Fibroblast of lung (primary cell): ENCODE results near the gene MYBPC1.

Experiments used
- CTCF ChIP-seq, 2 donors: IDR thresholded peaks in 1 of 2; conservative IDR thresholded peaks in 1 of 2; 1 replicate in 1 of 2; 2 replicates in 1 of 2; pipeline ENCODE4 v1.5.1; 2011 to 2012; ENCODE audit warnings: low read length in 2 of 2, control low read depth in 1 of 2, inconsistent platforms in 1 of 2, low read depth in 1 of 2, mild to moderate bottlenecking in 1 of 2
- EZH2 ChIP-seq: IDR thresholded peaks from 2 replicates; pipeline ENCODE4 v1.5.1; 2012; ENCODE audit warnings: low read length, control low read depth, mild to moderate bottlenecking; ENCODE audit errors: missing control alignments

DNA sequence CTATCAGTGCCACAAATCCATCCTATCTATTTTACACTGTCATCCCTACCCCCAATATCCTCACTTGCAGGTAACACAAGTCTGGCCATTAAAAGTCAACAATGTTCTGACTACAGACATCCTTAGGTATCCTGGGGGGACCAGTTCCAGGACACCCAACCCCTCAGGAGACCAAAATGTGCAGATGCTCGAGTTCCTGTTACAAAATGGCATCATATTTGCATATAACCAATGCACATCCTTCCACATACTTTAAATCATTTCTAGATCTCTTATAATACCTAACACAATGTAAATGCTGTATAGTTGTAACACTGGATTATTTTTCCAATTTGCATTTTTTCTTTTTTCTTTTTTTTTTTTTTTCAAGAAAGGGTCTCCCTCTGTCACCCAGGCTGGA lies 137.5 kb downstream of the MYBPC1 start:
- TF ChIP-seq CTCF (conservative IDR thresholded peaks at IDR 0.05 in 1 of 2, IDR thresholded peaks at IDR 0.05 in 1 of 2; ENCODE audit: low read depth in 1 of 2, low read length in 2 of 2) = no peak
- TF ChIP-seq EZH2 = no peak
